Fibroblast of the aortic adventitia (primary cell): ENCODE measurements around the gene SNRPN. TPM values are rescaled to one million over a fixed set of nuclear protein-coding genes. Genes with fewer than 3 reads are reported as not detected.
A peak's percentile ranks its signal among the peaks of the same experiment; 100 is the strongest.

Experiments
- DNase-seq: peaks from one replicate; pipeline ENCODE4 v3.0.0-alpha.2; 2010; ENCODE audit warnings: low read depth
- H3K4me3 ChIP-seq: 2 replicates; pipeline ENCODE4 v1.5.1; 2011; ENCODE audit warnings: low read depth, mild to moderate bottlenecking, control low read depth, low read length, moderate library complexity
- total RNA-seq: library from RNA; depleted of rRNA; stranded (reverse); fragments of >200 nt; gene quantifications from 2 replicates; pipeline ENCODE4 v1.2.3, GENCODE V29; 2012; ENCODE audit warnings: low replicate concordance
- TF ChIP-seq, protein P1 (sequence below): IDR thresholded peaks from 2 replicates; pipeline ENCODE4 v1.5.1; 2011; ENCODE audit warnings: mild to moderate bottlenecking, low read length, control low read depth, inconsistent platforms; ENCODE audit not compliant: insufficient read depth

The SNRPN gene
- total RNA-seq, 1 donor: 49.3 TPM

DNA sequence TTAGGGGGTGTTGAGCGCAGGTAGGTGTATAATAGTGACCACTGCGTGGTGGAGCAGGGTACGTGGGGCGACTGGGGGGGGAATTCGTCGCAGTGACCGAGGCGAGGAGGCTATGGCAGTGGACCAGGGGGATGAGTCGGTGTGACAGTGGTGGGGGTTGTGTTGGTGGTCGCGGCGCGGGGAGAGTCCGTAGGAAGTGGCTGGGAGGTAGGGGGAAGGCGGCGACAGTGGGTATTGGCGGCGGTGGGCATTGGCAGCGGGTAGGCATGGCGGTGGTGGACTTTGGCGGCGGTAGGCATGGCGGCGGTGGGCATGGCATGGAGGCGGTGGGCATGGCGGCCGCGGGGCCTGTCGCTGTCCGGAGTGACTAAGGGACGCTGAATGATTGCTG lies 739 bp downstream of the SNRPN start:
- DNase-seq: no peak
- H3K4me3 ChIP-seq: peak overlapping the region; percentile 89
- TF ChIP-seq, protein P1, sequence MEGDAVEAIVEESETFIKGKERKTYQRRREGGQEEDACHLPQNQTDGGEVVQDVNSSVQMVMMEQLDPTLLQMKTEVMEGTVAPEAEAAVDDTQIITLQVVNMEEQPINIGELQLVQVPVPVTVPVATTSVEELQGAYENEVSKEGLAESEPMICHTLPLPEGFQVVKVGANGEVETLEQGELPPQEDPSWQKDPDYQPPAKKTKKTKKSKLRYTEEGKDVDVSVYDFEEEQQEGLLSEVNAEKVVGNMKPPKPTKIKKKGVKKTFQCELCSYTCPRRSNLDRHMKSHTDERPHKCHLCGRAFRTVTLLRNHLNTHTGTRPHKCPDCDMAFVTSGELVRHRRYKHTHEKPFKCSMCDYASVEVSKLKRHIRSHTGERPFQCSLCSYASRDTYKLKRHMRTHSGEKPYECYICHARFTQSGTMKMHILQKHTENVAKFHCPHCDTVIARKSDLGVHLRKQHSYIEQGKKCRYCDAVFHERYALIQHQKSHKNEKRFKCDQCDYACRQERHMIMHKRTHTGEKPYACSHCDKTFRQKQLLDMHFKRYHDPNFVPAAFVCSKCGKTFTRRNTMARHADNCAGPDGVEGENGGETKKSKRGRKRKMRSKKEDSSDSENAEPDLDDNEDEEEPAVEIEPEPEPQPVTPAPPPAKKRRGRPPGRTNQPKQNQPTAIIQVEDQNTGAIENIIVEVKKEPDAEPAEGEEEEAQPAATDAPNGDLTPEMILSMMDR: no peak

DNA sequence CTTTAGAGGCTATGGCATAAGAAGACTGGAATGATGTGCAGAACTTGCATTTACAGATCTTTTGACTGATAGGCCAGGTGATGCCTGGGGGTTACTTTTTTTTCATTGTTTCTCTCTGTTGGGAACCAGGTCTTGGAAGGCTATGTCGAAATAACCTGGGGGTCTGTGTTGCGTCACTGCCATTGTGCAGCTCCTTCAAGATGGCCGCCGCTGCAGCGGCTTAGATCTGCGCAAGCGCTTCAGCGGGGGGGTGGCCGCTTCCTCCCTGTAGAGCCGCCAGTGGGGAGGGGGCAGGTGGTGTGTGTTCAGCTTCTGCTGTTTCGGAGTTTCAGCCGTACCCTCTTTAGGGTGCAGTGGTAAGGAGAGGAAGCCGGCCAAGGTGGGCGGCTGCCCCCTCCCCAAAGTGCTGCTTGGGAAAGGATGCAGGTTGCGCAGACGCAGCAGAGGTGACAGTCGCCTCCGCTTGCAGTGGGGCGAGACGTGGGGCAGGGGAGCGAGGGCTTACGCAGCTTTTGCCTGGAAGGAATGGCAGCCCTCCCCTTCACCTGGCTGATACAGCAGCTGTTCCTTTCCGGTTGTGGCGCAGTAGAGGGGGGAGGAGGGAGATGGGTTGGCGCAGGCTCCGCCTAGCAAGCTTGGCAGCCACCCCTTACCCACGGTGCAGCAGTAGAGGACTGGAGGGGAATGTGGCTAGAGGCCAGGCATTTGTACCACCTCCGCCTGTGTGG lies 1.5 kb downstream of the SNRPN start:
- H3K4me3 ChIP-seq: peak overlapping the region; percentile 89
- TF ChIP-seq, protein P1: no peak
- DNase-seq: peak; percentile 74

DNA sequence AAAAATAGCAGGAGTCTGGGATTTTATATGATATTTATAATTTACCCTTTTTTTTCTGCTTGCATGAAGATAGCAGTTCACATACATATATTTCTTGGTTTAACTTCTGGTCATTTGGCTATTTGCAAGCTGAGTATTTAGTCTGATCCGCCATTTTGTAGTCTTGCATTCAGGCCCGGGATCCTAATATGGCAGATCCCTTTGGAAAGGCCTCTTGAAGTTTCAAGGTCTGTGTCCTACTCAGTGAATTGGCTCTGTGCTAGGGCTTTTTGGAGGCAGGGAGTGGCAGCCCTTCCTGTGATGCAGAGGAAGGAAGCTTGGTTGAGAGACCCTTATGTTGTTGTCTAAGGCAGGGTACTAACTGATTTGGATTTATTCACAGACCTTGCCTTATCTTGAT lies 2.9 kb downstream of the SNRPN start:
- TF ChIP-seq, protein P1: no peak
- no peak for DNase-seq
- no peak overlapping the region for H3K4me3 ChIP-seq

DNA sequence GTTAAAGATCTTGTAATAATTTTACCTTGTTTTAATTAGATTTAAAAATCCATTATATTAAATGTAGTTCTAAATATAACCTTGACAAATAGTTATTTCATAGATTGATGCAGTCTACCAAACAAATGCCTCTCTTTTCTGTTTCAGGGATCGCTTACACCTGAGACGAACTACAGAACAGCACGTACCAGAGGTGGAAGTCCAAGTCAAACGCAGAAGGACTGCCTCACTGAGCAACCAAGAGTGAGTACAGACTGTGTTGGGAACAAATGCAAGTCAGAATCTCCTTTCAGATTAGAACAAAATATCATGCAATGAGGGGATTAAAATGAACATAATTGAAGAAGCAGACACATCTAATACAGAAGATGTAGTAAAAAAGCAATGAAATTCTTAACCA lies 7.2 kb downstream of the SNRPN start:
- TF ChIP-seq, protein P1: no peak
- no peak for DNase-seq

DNA sequence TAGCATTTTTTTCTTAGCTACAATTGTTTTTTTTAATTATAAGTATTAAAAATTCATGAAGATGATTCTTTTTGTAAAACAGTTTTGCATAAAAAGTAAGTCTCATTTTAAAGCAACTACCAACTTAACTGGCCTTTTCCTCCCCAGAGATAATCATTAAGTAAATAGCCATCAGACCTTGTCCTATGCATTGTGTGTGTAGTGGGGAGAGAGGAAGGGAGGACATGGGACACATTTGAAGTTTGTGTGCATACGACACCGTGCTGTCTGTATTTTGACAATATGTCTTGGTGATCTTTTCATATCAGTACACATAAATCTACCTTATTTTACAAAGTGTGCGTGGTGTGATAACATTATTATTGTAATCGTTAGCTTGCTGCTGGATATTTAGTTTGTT lies 8.1 kb downstream of the SNRPN start:
- H3K4me3 ChIP-seq: no peak overlapping the region
- TF ChIP-seq, protein P1: no peak
- no peak for DNase-seq

More for the DNA sequence above, 7.2 kb downstream of the SNRPN start:
- H3K4me3 ChIP-seq: no peak overlapping the region

DNA sequence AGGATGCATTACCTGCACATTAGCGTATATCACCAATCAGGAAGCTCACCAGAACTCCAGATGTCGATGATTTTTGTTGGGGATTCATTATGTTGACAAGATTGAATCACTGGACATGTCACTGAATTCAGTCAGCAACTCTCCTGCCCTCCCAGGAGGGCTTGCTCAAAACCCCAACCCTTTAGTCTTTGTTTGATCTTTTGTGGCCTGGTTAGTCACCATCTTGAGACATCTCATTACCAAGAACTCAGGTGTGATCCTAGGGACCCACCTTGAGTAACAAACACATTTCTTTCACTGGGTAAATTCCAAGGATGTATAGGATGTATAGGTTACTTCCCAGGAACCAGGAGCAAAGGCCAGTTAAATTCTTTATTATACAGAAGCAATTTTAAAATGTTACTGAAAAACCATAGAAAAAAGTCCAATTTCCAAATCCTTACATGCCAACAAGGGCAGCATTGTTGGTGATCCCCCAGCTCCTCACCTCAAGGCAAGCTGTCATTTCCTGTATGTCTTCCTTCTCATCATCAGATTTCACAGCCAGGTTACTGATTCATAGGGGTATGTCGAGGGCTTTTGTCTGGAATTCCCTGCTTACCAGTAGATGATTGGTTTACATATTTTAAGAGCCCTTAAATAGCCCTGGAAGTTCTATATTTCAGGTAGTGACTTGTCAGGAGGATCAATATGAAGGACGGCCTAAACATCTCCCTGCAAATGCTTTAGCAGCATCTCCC lies 11.7 kb downstream of the SNRPN start:
- TF ChIP-seq, protein P1: no peak
- no peak for DNase-seq
- no peak overlapping the region for H3K4me3 ChIP-seq
